AG08395 (cell line): ENCODE results near the gene TMEM232.
"Not testable (repeated sequence)": the region's sequence is repeated elsewhere in the genome, so short reads cannot be mapped to it uniquely, and the experiment has no call there.

Experiments
- DNase-seq: peaks from one replicate; pipeline ENCODE4 v3.0.0; 2012; ENCODE audit warnings: mixed read lengths, low spot score

Gene TMEM232

DNA sequence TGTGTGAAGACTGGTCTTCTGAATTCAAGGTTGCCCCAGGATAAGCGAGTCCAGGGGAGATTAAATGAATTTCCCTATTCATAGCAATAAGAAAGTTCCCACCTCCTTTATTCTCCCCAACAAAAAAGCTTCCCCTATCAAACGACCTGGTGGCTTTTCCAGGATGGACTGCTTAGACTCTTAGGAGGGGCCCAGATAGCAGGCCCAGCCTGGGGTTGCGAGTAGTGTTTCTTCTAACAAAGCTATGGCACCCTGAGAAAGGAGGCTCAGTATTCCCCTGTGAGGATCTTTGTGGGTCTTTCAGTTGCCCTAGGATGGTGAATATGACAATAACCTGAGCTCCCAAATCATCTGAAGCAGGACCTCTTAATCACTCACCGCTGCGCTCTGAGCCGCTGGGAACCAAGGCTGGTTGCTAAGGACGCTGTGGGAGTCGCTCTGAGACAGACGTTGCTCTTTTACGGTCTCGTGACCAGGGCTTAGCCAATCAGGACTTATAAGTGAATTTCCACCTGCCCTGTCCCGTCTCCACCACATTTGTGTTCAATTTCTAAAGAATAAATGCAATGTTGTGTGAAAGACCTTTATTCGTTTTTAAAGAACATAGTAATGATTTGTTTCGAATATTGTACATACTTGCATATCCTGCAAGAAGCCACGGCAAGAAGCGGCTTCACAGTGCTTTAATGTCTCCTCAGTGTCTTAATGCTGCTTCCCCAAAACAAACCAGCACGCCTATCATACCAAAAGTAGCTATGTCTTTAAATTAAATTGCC lies at the start of gene TMEM232:
Gene TMEM232, minus strand, starts transcription at position 423 of the 776 bp plus-strand sequence. CDS start 59,319 bp downstream, outside the sequence.
- DNase-seq = peak; percentile 9

DNA sequence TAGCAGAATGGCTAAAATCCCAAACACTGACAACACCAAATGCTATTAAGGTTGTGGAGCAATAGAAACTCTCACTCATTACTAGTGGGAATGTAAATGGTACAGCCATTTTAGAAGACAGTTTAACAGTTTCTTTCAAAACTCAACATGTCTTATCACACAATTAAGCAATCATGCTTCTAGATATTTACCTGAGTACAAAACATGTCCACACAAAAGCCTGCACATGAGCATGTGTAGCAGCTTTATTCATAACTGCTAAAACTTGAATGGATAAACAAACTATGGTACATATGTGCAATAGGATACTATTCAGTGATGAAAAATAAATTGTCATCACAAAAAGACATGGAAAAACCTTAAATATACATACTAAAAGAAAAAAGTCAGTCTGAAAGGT lies 43.8 kb upstream of the TMEM232 start:
- DNase-seq = no peak

DNA sequence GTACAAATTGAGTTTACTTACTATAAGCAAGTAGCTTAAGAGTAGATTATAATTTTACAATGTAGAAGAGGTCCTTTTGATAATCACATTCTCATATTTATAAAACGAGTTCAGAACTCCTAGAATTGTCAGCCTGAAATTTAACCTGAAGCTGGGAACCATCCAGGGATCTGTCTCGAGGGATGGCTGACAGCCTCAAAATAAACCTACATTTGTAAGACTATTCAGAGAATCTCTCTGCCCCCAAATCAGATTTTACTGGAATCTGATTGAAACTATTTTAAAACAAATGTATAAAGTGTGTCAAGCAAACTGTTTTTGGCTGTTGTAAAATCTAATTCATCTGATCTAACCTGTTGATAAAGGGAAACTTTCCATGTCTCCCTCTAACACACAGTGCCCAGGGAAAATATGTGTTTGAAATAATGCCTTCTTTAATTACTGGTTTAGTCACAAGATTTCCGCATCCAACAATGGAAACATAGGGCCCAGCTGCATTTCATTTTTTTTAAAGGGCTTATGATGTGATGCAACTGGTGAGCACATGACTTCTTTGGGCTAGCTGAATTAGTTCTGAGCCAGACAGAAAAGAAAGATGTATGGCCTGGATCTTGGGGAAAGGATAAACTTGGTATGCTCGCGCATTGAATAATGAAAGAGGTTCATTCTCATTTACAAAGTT lies 42.7 kb upstream of the TMEM232 start:
- DNase-seq = peak; percentile 46

DNA sequence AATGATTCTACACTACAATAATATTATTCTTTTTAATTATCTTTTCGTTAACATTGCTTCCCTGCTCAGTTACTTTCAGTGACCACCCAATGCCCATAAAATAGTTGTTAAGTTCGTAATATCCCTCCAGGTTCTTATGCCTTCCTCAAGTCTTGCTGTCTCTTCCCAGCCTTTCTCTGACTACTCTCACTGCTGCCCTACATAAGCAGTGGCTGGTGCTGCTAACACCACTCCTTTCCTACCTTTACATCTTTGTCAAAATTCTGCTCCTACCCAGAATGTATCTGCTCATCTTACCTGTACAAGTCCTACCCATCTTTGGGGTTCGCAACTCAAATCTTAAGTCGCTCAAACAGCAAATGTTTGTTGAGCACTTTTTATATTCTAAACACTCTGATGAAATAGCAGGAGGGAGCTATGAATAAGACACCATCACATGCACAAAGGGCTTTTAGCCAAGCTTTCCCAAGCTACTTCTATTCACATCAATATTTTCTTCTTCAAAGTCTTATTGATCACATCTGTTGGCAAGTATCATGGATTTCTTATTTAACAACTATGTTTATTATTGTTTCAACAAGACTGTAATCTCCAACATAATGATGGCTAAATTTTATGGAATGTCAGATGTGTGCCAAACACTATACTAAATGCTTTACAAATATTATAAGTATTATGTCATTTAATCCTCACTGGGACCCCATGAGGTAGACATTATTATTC lies 41.8 kb upstream of the TMEM232 start:
- DNase-seq = no peak

DNA sequence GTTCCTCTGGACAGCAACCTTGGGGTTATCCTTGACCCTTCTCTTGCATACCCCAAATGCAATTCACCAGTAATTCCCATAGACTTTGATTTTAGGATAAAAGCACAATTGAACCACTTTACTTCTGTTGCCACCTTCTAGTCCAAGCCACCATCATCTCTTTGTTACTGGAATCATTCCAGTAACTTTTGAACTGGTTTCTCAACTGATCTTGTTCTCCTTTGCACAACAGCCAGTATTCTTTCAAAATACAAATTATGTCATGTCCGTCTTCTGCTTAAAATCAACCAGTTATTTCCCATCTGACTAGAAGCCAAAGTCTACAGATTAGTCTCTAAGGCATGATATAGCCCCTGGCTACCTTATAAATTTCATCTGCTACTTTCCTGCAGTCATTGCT lies 33.7 kb upstream of the TMEM232 start:
- no peak for DNase-seq

GRCh38 chr5:110757118-110757729 lies 30.8 kb upstream of the TMEM232 start:
- DNase-seq = peak; percentile 27

- DNase-seq = no peak
Observed at GRCh38 chr5:110754181-110754580, 27.7 kb upstream of the TMEM232 start.

GRCh38 chr5:110753600-110753999 lies 27.1 kb upstream of the TMEM232 start:
- DNase-seq = no peak

DNA sequence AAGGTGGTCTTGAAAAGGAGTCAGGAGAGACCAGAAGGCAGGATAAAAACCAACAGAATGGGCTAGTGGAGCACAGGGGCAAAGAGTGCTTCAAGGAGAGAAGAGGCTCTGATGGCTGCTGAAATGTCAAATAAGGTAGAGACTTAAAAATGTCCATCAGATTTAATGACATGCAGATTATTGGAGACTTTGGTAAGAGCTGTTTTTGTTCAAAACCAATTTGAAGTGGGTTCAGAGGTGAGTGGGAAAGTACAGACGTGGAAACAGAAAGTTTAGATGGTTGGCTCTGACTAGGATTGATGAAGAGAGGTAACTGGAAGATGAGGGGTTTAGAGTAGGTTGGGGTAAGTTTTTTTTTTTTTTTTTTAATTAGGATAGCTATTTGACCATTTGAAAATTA lies 26.5 kb upstream of the TMEM232 start:
- no peak for DNase-seq

DNA sequence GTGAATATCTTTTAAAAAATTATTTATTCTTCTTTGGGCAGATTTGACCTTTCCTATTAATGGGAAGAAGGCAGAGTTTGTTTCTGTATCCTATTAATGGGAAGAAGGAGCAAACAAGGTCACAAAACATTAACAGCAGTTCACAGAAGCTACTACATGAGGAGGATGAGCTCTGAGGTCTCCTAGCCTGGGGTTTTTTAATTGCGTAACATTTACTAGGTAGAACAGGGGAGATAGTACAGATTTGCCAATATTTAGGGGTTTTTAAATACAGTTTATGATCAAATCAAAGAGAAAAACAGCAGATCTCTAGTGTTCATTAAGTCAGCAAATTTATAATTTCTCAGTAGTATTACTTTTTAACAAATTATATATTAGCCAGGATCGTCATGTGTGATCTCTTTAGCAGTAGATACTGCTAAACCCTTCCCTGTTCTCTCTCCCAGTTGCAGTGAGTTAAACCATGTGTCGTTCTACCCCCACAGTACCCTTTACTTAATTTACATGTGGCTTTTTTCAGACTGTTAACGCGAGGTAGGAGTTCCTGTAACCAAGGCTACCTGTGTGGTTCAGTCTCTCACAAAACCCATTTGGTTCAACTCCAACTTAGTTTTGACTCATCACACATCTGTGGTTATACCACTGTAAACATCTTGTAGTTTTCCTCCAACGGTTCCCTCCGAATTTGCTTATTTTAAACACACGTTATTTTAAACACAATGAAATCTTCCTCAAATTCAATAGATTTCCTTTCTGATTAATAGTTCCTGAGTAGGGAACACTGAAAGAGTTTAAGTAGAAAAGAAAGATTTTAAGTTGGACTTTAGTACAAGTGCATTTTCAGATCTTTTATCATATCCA lies 25.7 kb upstream of the TMEM232 start:
- no peak for DNase-seq

- peak; percentile 86 for DNase-seq
Observed at GRCh38 chr5:110738812-110739651, 12.6 kb upstream of the TMEM232 start, which contains the start of gene SLC25A46. Gene SLC25A46, plus strand, starts transcription at chr5:110739007. Its CDS starts 113 bp downstream, at chr5:110739120.

- peak; percentile 77 for DNase-seq
Observed at GRCh38 chr5:110738503-110738811, 12.0 kb upstream of the TMEM232 start.

- DNase-seq = no peak
Observed at GRCh38 chr5:110736753-110737152, 10.3 kb upstream of the TMEM232 start.

GRCh38 chr5:110735556-110735955 lies 9.1 kb upstream of the TMEM232 start:
- DNase-seq = no peak

- DNase-seq = no peak
Observed at GRCh38 chr5:110734101-110734500, 7.6 kb upstream of the TMEM232 start.

GRCh38 chr5:110731499-110731898 lies 5.0 kb upstream of the TMEM232 start:
- DNase-seq = not testable (repeated sequence)

DNA sequence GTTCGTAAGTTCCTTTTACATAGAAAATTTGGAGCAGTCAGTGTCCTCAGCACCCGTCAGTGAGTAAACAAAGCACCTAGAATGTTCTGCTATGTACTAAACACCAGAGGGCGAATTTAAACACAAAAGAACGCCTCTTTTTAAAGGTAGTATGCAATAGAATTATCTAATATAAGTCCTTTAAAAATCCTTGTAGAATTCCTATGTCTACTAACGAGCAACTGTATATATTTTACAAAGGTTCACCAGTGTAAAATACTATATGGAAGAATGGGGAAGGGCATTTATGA lies 499 bp upstream of the TMEM232 start:
- no peak for DNase-seq

DNA sequence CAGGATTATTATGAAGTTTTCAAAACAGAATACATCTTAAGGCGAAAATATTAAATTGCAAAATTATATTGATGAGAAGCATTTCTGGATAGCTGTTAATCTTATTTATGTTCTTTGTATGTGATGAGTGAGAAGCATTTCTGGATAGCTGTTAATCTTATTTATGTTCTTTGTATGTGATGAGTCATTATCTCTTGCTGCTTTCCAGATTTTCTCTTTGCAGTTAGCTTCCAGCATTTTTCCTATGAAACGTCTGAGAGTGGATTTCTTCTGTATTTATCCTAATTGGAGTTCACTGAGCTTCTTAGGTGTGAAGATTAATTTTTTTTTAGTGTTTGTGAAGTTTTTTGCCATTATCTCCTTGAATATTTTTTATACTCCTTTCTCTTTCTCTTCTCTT lies 8.2 kb downstream of the TMEM232 start:
- no peak for DNase-seq

DNA sequence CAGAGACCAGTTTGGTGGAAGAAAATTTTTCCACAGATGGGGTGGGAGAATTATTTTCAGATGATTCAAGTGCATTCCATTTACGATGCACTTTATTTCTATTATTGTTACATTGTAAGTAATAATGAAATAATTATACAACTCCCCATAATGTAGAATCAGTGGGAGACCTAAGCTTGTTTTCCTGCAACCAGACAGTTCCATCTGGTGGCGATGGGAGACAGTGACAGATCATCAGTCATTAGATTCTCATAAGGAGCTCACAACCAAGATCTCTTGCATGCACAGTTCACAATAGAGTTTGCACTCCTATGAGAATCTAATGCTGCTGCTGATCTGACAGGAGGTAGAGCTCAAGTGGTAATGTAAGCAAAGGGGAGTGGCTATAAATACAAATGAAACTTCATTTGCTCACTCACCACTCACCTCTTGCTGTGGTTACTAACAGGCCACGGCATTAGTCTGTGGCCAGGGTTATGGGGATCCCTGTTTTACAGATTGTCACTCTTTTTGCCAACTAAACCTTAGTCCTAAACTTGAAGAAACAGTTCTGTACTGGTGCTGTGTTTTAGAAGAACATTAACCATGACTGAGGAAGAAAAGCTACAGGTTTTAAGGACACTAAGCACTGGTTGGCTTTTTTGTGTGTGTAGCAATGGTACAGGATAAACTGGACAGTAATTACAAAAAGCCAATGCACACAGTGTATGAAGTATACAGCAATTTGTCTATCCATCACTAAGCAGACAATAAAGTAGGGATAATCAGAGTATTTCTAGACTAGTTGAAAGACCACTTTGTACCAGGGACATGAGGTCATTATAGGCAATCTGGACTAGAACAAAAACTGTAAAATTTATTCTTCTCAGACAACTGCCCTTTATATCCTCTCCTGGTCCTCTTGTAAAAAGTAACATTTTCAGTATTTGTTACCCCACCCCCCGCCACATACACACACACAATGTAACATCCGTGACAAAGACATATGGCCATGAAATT lies 9.9 kb downstream of the TMEM232 start:
- DNase-seq = no peak
